LoVo (cell line): ENCODE measurements around the gene GUCA2A.

ENCODE experiments used
- DNase-seq: peaks from one replicate; pipeline ENCODE4 v3.0.0-alpha.2; 2016; ENCODE audit warnings: low spot score

GUCA2A gene

GRCh38 chr1:42153624-42154023 lies 10.9 kb downstream of the GUCA2A start:
- DNase-seq: no peak

- no peak for DNase-seq
These were observed 11.5 kb downstream of the GUCA2A start, which contains the start of gene GUCA2B for GRCh38 chr1:42152907-42153600. TSS of gene GUCA2B (plus strand) at chr1:42153410. CDS start at chr1:42153451, 41 bp downstream.

DNA sequence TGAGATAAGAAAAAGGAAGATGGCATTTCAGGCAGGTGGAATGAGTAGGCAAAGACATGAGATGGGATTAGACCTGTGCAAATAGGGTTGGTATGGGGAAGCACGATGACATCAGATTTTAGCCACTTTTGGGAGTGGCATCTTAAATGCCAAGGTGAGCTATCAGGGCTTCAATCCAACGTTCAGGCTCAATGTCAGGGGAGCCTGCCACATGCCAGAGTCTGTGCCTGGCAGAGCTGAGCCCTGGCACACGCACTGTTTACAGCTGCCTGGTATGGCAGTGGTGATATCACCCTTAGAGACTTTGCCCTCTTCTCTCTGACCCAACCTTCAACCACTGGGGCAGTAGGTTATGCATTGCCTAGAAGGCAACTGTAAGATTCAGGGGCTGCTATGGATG lies 12.4 kb downstream of the GUCA2A start:
- peak; percentile 63 for DNase-seq

- no peak for DNase-seq
These were observed 13.9 kb downstream of the GUCA2A start for GRCh38 chr1:42150651-42151050.

- DNase-seq: no peak
These were observed 16.4 kb downstream of the GUCA2A start for GRCh38 chr1:42148166-42148565.

DNA sequence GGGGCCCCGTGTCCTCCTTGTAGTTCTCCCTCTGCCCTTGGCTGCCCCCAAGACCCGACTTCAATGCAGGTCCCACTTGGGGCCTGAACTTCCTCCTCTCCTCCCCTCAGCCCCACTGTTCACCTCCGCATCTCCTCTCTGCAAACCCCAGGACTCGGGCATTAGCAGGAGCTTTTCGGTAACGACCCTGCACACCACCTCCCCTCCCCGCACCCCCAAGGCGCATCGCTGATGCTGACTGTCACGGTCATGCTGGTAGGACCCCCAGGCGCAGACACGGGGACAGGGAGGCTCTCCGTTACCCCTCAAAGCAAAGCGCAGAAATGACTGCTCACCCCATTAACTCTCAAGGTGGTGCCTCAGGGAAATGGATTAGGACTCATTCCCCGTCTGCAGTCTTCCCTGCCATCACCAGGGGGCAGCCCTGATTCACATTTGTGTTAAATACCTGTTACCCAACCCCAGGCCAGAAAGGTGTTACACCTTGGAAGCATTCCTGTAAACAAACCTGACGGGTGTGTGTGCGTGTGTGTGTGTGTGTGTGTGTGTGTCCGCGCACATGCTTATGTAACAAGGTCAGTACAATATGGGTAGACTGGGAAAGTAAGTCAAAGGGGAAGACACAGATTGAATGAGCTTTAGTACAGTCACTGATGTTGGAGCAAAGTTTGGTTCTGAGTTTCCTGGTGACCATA lies 17.8 kb downstream of the GUCA2A start:
- DNase-seq: peak; percentile 80

DNA sequence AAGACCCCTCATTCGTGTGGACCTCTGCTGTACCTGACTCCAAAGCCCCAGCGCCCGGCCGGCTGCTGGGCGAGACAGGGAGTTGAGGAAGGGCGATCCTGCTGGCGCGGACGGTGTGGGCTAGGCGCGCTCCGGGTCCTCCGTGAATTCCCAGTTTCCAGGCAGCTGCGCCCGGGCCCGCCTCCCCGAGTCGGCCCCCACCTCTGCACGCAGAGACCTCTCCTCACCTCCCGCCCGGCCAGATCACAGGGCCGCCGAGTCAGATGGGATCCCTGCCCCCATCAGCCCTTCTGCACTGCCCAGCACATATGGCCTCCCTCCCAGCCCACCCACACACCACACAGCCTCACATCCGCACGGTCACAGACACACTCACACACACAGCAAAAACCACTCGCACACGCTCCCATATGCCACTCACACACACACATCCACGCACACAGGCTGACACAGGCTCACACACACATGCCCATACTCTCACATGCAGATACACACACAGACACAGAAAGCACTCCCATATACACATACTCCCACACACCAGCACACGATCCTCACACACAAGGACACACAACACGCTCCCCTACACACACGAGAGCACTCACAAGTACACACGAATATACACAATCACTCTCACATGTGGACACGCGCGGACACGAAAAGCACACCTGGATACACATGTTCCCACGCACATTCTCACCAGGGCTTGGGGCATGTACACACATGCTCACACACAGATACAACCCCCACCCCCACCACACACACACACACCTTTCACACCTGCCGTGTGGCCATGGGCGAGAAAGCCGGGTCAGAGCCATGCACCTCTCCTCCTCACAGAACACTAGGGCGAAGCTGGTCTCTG lies 18.6 kb downstream of the GUCA2A start:
- DNase-seq: no peak

GRCh38 chr1:42145389-42145716 lies 19.2 kb downstream of the GUCA2A start:
- no peak for DNase-seq

- no peak for DNase-seq
These were observed 19.7 kb downstream of the GUCA2A start for GRCh38 chr1:42144711-42145388.

- no peak for DNase-seq
These were observed 20.4 kb downstream of the GUCA2A start for GRCh38 chr1:42143896-42144710.

DNA sequence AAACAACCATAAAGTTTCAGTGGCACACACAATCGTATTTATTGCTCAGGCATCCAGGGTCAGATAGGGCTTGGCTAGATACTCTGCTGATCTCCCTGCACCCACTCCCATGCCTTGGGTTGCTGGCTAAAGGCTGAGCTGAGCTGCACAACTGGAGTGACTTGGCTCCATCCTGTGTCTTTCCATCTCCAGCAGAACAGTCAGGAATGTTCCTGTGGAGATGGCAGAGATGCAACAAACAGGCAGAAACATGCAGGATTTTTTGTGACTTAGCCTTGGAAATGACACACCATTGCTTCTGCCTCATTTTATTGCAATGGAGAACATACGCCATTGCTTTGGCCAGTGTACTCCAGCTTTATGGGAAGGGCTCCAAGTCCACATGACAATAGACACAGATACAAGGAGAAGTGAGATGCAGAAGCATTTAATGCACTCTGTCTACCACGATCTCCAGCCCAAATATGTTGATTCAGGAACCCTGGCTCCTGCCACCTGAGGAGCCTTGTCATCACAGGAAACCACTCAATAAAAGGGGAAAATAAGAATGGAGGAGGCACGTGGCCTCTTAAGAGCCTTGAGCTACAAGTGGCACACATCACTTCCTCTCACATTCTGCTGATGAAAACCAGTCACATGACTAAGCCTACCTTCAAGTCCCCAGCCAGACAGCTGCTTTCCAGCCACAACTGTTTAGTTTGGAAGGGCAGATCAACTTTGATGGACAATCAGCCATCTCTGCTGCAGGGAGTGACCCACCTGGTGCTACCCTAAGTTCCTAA lies 21.5 kb downstream of the GUCA2A start:
- DNase-seq: no peak

GRCh38 chr1:42141978-42142377 lies 22.6 kb downstream of the GUCA2A start:
- DNase-seq: no peak

DNA sequence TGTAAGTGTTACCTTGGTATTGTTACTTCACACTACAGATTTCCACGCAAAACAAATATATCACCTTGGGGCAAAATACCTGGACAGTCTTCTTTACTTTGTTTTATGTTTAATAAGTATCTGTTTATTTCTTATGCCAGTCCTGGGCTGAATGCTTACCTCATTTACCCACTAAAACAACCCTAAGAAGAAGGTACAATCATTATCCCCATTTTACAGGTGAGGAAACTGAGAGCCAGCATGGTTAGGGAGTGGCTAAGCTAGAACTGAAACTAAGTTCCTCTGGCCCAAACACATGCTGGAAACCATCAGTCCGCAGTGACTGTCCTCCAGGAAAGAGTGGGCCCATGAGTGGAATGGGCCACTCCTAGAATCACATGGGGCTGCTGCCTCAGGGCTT lies 24.4 kb downstream of the GUCA2A start:
- no peak for DNase-seq

DNA sequence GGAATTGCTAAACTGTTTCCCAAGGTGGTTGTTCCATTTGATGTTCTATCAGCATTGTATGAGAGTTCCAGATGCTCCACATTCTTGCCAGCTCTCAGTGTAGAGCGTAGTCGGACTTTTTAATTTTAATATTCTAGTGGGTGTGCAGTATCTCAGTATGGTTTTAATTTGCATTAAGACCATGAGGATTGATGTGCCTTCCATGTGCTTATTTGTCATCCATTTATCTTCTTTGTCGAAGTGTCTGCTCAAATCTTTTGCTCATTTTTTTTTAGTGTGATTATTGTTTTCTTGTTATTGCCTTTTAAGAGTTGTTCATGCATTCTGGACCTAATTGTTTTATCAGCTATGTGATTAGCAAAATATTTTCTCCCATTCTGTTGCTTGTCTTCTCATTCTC lies 25.1 kb downstream of the GUCA2A start:
- no peak for DNase-seq

DNA sequence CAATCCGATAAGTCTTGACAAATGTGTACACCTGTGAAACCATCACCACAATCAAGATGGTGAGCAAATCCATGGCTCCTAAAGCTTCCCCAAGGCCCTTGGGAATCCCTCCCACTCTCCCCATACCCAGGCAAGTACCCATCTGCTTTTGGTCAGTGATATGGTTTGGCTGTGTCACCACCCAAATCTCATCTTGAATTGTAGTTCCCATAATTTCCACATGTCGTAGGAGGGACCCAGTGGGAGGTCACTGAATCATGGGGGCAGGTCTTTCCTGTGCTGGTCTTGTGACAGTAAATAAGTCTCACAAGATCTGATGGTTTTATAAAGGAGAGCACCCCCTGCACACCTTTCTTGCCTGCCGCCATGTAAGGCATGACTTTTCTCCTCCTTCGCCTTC lies 26.0 kb downstream of the GUCA2A start:
- no peak for DNase-seq

DNA sequence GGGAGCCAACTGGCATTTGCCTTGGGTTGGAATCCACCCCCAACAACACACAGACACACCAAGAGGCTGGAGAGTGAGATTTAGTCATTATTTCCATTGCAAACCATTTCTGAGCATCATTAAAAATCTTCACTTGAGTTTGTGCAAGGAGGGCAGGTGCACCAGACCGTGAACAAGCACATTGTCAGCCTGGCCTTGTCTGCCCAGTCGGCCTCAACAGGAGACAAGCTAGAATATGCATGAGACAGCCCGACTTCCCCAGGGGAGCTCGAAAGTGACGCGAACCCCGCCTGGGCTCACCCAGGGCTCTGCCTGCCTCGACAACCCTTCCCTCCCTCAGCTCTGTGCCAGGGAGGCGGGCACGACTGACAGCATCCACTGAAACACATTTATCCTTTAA lies 26.8 kb downstream of the GUCA2A start:
- no peak for DNase-seq

DNA sequence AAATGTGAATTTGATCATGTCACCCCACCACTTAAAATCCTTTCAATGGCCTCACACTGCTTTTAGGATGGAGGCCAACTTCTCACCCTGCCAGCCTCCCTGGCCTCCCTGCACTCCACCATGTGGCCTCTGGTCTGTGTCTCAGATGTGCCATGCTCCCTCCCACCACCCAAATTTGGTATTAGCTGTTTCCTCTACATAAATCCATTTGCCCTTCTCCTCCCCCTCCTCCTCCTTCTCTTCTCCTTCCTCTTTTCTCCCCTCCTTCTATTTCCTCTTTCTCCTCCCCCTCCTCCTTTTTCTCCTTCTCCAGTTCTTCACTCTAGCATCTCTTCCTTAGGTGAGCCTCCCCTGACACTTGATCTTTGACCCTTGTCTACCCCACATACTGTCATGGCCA lies 28.1 kb downstream of the GUCA2A start:
- DNase-seq: no peak

- DNase-seq: no peak
These were observed 29.1 kb downstream of the GUCA2A start for GRCh38 chr1:42135426-42135825.

- no peak for DNase-seq
These were observed 30.6 kb downstream of the GUCA2A start for GRCh38 chr1:42133809-42134526.

DNA sequence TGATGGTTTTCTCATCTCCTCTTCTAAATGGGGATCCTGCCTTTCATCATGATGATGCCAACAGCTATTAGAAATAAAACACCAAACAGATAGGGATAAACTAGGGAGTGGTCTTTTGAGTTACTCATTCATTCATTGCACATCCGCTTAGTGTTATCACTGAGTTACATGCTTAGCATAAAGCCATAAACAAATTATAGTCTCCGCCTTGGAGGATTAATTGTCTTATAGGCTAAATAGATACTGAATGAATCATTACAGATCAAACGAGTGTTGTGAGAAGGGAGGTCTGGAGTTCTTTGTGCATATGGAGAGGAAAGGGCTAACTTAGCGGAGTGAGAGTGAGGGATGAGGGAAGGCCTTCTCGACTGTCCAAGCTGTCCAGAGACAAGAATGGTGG lies 31.2 kb downstream of the GUCA2A start:
- no peak for DNase-seq
